ENCODE measurements around the gene IPO11. TPM values are rescaled to one million over a fixed set of nuclear protein-coding genes. Genes with fewer than 3 reads are reported as not detected.

IPO11 gene
- total and polyA plus RNA-seq, 2 of the 4 experiments (the other 2 are of a cell fraction), result 12.6 to 40.0 TPM

- intact Hi-C loops (cut with micrococcal nuclease), result no loop called here
- TF ChIP-seq RFX5 (IDR thresholded peaks at IDR 0.05; ENCODE audit: low read depth, low read length) (no peak), FOS (IDR thresholded peaks at IDR 0.05; ENCODE audit: low read depth, low read length) (no peak), CEBPB (IDR thresholded peaks at IDR 0.05; ENCODE audit: low read depth, low read length) (no peak), MAZ (IDR thresholded peaks at IDR 0.05; ENCODE audit: borderline replicate concordance, low read depth, low read length) (no peak), CTCF (conservative IDR thresholded peaks at IDR 0.05; ENCODE audit: low read depth, low read length) (no peak), SMC3 (IDR thresholded peaks at IDR 0.05; ENCODE audit: low read depth, low read length) (no peak), ELK1 (IDR thresholded peaks at IDR 0.05; ENCODE audit: borderline replicate concordance, low read depth, low read length) (no peak), MXI1 (IDR thresholded peaks at IDR 0.05; ENCODE audit: borderline replicate concordance, low read depth, low read length) (no peak), CHD1 (IDR thresholded peaks at IDR 0.05; ENCODE audit: low read depth, low read length) (no peak), RAD21 (IDR thresholded peaks at IDR 0.05; ENCODE audit: low read length) (no peak), POLR2A (IDR thresholded peaks at IDR 0.05; ENCODE audit: low read depth, low read length) (no peak), NFE2L2 (IDR thresholded peaks at IDR 0.05; ENCODE audit: low read depth, low read length) (no peak), USF2 (IDR thresholded peaks at IDR 0.05; ENCODE audit: low read depth, low read length) (no peak), RCOR1 (IDR thresholded peaks at IDR 0.05; ENCODE audit: insufficient replicate concordance, low read length) (no peak), MAFK (IDR thresholded peaks at IDR 0.05; ENCODE audit: low read depth, low read length) (no peak), BHLHE40 (IDR thresholded peaks at IDR 0.05; ENCODE audit: low read depth, low read length) (no peak)
- ATAC-seq (ENCODE audit: low read depth), result no peak
Observed at GRCh38 chr5:62533597-62533996, 121.0 kb downstream of the IPO11 start.

More at GRCh38 chr5:62533597-62533996, 121.0 kb downstream of the IPO11 start:
- dilution Hi-C loops (cut with HindIII; ENCODE audit: low sequenced_read_pairs, unreplicated experiment) (no loop called here), in situ Hi-C loops (cut with MboI; ENCODE audit: low sequenced_read_pairs) (no loop called here)
- Histone ChIP-seq H2BK120ac (ENCODE audit: low read depth, low read length) (no peak overlapping the region), H3K56ac (ENCODE audit: extremely low read depth, insufficient read depth, low read length) (no peak overlapping the region), H2AFZ (replicated peaks; ENCODE audit: low read length, poor library complexity) (no peak overlapping the region), H3K9me1 (ENCODE audit: insufficient read depth, low read length) (no peaks in the 10 kb centered on the region), H3K18ac (ENCODE audit: low read depth, low read length) (no peak overlapping the region), H4K20me1 (ENCODE audit: insufficient read depth, low read length) (no peaks in the 10 kb centered on the region), H3K23ac (ENCODE audit: low read depth, low read length) (no peak overlapping the region), H4K8ac (ENCODE audit: low read depth in 2 of 2, low read length in 2 of 2) (no peak overlapping the region), H3K27me3 (ENCODE audit: control insufficient read depth, insufficient read depth, low read length) (no peaks in the 10 kb centered on the region), H2BK5ac (ENCODE audit: low read depth, low read length, poor library complexity, severe bottlenecking) (no peak overlapping the region), H4K5ac (ENCODE audit: low read depth, low read length) (no peak overlapping the region), H3K4me3 (ENCODE audit: insufficient read depth, low read depth, low read length) (no peak overlapping the region), H3K9me3 (ENCODE audit: control insufficient read depth, insufficient read depth, low read length) (no peaks in the 10 kb centered on the region), H2BK20ac (ENCODE audit: low read depth, low read length) (no peak overlapping the region), H3K4ac (ENCODE audit: low read depth, low read length) (no peak overlapping the region), H3K9ac (ENCODE audit: low read depth, low read length) (no peak overlapping the region), H3K4me2 (ENCODE audit: low read depth, low read length) (no peak overlapping the region), H3K27ac (ENCODE audit: insufficient read depth, low read length) (no peak overlapping the region), H2BK15ac (ENCODE audit: low read depth, low read length) (no peak overlapping the region), H2AK5ac (ENCODE audit: low read depth, low read length) (no peak overlapping the region), H2AK9ac (replicated peaks; ENCODE audit: low read depth, low read length, poor library complexity) (no peak overlapping the region), H3K4me1 (ENCODE audit: control insufficient read depth, insufficient read depth, low read length) (no peaks in the 10 kb centered on the region; the same call in 1 of the 2 replicates), H3K36me3 (ENCODE audit: control insufficient read depth, insufficient read depth, low read length) (0 out of 2 replicates have a peak, but pooled peaks cover 1% of the 10 kb centered on the region), H3K14ac (replicated peaks; ENCODE audit: low read depth, low read length) (no peak overlapping the region), H4K91ac (ENCODE audit: insufficient read depth, low read depth, low read length) (no peak overlapping the region), H3K79me1 (ENCODE audit: low read depth in 1 of 2, low read length in 2 of 2) (no peaks in the 10 kb centered on the region)
- WGBS, 2 experiments (ENCODE audit: extremely low coverage in 2 of 2, insufficient read length in 1 of 2), result no CpG with 5 or more reads among the region's 2 CpGs
- POLR2A ChIA-PET (ENCODE audit: unreplicated experiment), result no interaction called here
- BruUV-seq (replicated peaks), result no TSS peak
- DNase-seq, result no peak
- CTCF ChIA-PET, result no interaction called here

All from IMR-90 (cell line).